GM04504 (cell line): ENCODE data around the gene AP4B1.

Source experiments
- DNase-seq: peaks from one replicate; pipeline ENCODE4 v3.0.0-alpha.2; 2012; ENCODE audit warnings: low read depth

Gene AP4B1

GRCh38 chr1:113895098-113895497 is 9.5 kb downstream of the AP4B1 start:
- no peak for DNase-seq

GRCh38 chr1:113893267-113893666 is 11.3 kb downstream of the AP4B1 start:
- no peak for DNase-seq

GRCh38 chr1:113891631-113892220 is 12.9 kb downstream of the AP4B1 start:
- DNase-seq = no peak

GRCh38 chr1:113890816-113891215 is 13.8 kb downstream of the AP4B1 start:
- no peak for DNase-seq

- DNase-seq = no peak
These were observed 17.0 kb downstream of the AP4B1 start, which contains the start of gene BCL2L15 for GRCh38 chr1:113887402-113888175. Gene BCL2L15 (minus strand): TSS chr1:113887581. CDS start chr1:113887375, 206 bp downstream.

GRCh38 chr1:113886417-113887401 is 17.9 kb downstream of the AP4B1 start:
- no peak for DNase-seq

- DNase-seq = no peak
These were observed 22.9 kb downstream of the AP4B1 start for GRCh38 chr1:113881661-113882060.

- no peak for DNase-seq
These were observed 24.9 kb downstream of the AP4B1 start for GRCh38 chr1:113879739-113880038.

- DNase-seq = no peak
These were observed 28.4 kb downstream of the AP4B1 start for GRCh38 chr1:113876176-113876575.

GRCh38 chr1:113875714-113876113 is 28.9 kb downstream of the AP4B1 start:
- no peak for DNase-seq

- DNase-seq = no peak
These were observed 30.4 kb downstream of the AP4B1 start for GRCh38 chr1:113874012-113874879.

GRCh38 chr1:113872219-113872935 is 32.2 kb downstream of the AP4B1 start:
- no peak for DNase-seq

- peak; percentile 28 for DNase-seq
These were observed 32.9 kb downstream of the AP4B1 start, which contains the start of gene PTPN22 for GRCh38 chr1:113871597-113872113. Gene PTPN22 (minus strand): TSS chr1:113871712.

- DNase-seq = no peak
These were observed 33.8 kb downstream of the AP4B1 start for GRCh38 chr1:113870778-113871177.

GRCh38 chr1:113868387-113869083 is 36.1 kb downstream of the AP4B1 start:
- DNase-seq = no peak

GRCh38 chr1:113861641-113862040 is 43.0 kb downstream of the AP4B1 start:
- DNase-seq = no peak

- peak; percentile 34 for DNase-seq
These were observed 43.7 kb downstream of the AP4B1 start for GRCh38 chr1:113860891-113861290.

- DNase-seq = no peak
These were observed 45.0 kb downstream of the AP4B1 start for GRCh38 chr1:113859478-113860175.

GRCh38 chr1:113858982-113859381 is 45.6 kb downstream of the AP4B1 start:
- no peak for DNase-seq
